Iris pigment epithelial cell (primary cell): Measurements from ENCODE around the gene HPS5.

Source experiments
- DNase-seq: peaks from one replicate; pipeline ENCODE4 v3.0.0-alpha.2; 2011; ENCODE audit warnings: low read depth

Gene HPS5

DNA sequence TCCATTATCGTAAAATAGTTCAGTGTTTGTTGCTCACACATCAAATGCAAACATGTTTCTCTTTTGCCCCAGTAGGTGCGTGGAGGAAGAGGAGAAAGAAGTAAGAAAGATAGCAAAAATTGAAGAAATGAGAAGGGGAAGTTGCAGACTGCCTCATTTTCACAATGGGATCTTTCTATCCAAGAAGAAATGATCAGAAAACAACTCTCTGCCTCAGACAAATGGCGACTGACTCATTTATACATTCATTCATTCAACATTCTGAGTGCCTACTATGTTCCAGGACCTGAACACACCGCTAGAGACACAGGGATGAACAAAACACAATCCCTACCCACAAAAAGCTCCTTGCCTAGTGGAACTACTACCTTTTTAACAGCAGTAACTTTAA is 367 bp downstream of the HPS5 start:
- DNase-seq = peak; percentile 8

DNA sequence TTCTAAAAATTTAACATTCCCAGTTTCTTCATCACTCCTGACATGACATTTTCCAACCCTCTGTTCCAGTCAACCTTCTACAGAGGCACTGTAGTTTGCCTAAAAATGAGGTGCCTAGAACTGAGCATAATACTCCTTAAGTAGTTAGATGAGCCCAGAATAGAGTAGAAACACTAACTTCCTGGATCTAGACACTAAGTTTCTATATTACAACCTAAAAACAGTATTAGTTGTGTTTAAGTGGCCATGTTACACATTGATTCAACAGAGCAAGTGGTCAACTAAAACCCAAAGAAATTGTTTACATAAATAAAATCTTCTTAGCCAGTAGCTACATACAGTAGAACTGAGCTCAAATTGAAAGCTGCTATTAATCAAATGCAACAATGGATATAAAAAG is 1.3 kb downstream of the HPS5 start:
- no peak for DNase-seq

DNA sequence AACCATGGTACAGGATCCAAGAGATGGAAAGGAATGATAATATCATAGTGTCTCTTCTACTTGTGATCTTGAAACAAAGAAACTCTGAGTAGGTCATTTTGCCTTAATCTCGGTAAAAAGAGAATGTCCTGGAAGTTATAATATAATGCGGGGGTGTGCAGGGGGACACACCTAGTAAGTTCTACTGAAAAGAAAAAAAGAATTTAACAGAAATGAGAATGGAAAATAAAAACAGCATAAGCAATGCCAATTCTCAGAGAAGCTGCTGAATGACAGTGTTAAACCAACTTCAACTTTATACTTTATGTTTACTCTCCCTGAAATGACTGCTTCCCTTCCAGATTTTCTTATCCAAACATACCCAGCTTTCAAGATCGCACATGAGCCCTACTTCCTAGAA is 2.0 kb downstream of the HPS5 start:
- DNase-seq = no peak

DNA sequence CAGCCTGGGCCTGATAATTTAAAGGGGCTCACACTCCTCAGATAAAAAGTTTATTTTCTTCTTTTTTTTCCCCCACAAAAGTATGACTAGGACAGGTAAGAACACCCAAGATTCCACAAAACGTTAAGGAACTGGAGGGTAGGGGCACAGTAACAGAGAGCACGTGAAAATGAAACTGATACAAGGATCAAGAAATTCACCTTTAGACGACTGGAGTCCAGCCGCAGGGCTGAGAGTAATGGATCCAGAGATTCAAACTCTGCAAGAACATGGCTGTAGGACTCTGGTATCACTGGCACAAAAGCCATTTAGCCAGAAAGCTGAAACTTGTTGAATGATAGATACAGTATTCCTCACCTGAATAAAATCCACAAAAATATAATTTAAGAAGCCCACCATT is 4.4 kb downstream of the HPS5 start:
- no peak for DNase-seq

DNA sequence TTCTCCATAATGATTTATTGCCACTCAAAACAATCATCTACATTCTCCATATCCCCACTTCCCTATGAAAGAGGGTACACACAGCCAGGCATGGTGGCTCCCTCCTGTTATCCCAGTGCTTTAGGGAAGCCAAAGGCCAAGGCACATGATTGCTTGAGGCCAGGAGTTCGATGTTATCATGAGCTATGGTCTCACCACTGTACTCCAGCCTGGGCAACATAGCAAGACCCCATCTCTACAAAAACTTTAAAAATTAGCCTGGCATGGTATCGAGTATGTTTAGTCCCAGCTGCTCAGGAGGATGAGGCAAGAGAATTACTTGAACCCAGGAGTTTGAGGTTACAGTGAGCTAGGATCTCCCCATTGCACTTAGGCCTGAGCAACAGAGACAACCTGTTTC is 6.0 kb downstream of the HPS5 start:
- no peak for DNase-seq

DNA sequence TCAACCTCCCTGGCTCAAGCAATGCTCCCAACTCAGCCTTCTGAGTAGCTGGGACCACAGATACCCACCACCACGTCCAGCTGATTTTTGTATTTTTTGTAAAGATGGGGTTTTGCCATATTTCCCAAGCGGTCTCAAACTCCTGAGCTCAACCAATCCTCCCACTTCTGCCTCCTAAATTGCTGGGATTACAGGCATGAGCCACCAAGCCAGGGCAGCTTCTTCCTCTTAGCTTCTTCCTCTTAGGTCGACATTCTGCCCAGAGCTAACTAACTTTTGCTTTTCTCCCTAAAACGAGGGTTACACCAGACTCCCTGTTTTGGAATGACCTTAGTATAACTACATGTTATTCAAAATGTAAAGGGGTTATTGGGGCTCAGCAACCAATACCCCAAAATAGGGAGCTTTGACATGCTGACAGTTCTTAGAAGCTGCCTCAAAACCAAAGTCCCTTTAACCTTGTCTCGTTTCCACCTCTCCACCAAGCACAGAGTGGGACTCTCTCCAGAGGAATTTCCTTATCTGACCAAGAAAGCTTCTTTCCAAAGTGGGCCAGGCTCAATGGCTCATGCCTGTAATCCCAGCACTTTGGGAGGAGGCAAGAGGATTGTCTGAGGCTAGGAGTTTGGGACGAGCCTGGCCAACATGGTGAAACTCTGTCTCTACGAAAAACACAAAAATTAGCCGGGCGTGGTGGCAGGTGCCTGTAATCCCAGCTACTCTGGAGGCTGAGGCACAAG is 7.0 kb downstream of the HPS5 start:
- peak; percentile 12 for DNase-seq

DNA sequence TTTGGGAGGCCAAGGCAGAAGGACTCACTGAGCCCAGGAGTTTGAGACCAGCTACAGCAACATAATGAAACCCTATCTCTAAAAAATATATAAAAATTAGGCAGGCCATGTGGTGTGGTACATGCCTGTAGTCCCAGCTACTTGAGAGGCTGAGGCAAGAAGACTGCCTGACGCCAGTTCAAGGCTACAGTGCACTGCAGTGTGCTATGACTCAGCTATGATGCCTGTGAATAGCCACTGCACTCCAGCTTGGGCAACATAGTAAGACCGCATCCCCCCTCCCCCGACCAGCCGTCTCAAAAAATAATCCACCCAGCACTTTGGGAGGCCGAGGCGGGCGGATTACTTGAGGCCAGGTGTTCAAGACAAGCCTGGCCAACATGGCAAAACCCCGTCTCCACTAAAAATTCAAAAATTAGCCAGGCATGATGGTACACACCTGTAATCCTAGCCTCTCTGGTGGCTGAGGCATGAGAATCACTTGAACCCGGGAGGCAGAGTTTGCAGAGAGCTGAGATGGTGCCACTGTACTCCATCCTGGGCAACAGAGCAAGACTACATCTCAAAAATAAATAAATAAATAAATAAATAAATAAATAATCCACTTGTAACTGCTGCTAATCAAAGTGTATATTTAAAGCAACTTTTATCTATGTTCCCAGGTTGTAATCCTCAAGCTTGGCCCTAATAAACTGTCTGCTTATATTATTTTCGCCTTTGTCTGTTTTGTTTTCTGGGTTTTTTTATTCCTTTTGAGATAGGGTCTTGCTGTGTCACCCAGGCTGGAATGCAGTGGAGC is 7.8 kb downstream of the HPS5 start:
- DNase-seq = peak; percentile 89

DNA sequence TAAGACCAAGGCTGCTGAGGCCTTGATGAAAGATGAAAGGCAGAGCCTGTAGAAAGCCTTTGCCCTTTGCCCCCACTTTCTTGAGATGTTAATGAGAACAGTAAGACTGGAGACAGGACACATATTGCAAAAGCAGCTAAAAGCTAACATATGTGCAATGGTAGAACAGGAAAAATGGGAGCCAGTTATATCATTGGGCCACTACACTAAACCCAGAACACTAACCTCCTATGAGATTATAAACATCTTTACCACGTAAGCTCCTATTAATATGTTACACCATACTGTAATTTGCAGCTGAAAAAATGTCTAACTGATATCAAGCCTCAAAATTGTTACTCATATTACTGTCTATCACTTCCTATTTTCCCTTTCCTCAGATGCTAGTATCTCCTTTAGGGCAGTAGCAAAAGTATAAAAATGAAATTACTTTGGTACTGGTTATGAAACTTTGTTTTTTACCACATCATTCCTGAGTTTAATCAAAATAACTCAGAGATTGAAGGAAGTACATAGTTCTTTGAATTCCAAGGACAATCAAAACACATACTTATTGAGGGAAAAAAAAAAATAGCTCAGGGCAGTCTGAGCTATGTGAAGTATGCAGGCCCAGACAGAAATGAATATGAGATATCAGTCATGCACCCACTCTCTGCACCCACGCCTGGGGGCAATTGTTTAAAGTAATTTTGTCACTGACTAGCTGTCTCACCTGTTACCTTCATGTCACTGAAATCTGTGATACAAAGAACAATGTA is 9.1 kb downstream of the HPS5 start:
- DNase-seq = peak; percentile 86

DNA sequence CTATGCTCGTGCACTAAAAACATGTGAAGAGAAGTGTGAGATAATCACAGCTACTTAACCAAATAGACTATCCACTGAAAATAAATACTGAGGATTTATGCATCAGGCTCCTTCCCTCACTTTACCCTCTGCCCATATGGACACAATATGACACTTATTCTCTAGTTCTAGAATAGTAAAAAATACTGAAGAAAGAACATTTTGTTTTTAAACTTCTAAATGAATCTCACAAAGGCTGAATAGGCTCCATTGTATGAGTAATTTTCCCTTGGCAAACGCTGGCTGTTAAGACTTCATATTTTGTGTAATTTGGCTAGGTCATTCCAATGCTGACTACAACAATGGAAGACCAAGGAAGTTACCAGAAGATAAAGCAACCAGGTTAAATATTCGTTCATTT is 9.9 kb downstream of the HPS5 start:
- DNase-seq = peak; percentile 63

DNA sequence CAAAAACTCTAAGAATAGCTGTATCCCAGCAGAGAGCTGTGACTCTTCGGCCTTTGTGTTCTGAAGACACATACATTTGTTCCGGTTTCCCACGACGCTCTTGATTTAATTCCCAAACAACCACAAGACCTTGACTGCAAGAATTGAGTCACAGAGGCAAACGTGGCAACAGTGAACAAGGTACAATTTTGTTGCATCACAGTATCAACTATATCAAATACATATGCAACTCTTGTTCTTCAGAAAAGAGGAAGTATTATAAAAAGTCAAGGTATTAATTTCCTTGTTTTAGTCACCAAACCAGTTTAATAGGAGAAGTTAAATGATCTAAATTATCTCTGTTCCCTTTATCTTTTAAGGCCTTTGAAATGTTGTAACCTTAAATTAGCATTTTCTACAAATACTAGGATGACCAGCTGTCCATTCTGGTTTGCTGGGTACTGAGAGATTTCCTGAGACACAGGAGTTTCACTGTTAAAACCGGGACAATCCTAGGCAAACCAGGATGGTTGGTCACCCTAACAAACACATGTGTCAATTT is 11.1 kb downstream of the HPS5 start:
- DNase-seq = peak; percentile 98

DNA sequence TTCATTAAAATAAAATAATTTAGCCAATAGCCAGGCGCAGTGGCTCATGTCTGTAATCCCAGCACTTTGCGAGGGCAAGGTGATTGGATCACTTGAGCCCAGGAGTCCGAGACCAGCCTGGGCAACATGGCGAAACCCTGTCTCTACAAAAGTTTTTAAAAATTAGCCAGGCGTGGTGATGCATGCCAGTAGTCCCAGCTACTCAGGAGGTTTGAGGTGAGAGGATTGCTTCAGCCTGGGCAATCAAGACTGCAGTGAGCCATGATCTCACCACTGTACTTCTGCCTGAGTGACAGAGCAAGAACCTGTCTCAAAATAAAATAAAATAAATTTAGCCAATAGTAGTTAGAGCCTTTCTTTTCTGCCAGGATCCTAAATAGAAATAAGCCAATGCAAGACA is 12.2 kb downstream of the HPS5 start:
- DNase-seq = peak; percentile 47

DNA sequence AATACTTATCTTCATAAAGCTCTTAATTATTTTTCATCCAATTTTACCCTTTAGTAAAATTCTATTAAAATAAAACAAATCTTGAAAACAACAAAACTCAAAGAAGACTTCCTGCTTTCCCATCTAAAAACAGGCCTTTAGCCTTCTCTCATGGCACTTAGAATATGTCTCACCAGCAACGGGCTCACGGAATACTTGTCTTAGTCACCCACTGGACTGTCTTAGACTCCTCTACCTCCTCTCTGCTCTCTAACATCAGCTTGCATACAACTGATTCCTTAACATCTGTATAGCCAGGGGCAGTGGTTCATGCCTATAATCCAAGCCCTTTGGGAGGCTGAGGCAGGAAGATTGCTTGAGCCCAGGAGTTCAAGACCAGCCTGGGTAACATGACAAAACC is 13.7 kb downstream of the HPS5 start:
- DNase-seq = no peak

DNA sequence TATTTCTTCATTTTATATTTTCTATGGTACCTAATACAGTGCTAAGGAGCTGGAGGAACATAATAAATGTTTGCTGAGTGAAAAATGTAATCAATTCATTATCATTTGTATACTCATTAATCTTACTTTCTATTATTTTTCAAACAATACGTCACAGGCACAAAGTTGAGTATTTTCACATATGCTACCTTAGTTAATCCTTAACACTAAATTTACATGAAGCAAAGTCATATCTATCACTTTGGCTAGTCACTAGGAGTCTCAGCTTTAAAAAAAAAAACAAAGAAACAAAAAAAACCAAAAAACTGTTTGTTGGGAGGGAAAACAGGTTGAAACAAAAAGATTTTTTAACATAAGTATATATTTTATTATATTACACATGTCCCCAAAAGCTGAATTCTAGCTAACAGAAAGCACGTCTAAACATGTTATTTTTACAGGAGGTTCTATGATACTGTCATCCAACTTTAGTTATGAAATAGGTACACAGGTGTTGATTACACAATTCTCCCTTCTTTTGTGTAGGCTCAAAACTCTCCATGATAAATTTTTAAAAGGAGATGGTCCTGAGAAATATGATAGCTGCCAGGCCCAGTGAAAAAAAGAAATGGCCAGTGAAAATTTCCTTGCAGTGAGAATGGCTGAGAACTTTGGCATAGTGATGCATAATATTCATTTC is 14.3 kb downstream of the HPS5 start:
- DNase-seq = no peak

DNA sequence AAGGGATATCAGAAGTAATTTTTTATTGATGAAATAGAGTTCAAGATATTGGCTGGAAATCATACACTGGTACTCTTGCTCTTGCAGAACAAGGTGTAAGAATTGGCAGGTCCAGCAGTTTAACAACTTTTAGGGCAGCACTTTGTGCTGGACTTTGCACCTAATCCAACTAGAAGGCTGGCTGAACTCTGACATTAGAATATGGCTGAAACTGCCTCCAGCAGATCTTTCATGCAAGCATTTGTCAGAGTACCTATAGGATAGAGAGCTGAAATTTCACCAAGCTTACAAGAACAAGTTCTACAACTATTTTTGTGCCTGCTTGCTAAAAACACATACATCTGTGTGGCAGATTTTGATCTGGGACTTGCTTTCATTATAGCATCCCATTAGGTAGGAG is 17.2 kb downstream of the HPS5 start:
- DNase-seq = no peak

DNA sequence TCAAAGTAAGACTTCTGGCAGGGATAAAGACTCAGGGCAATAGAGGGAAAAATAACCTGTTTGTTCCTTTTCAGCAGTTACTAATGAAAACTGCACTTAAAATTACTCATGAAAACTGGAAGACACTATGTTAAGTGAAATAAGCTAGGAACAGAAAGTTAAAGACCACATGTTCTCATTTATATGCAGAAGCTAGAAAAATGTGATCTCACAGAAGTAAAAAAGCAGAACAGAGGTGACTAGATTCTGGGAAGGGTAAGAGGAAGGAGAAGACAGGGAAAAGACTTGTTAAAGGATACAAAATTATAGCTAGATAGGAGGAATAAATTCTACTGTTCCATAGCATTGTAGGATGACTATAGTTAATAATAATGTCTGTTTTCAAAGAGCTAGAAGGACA is 22.2 kb downstream of the HPS5 start:
- DNase-seq = no peak

DNA sequence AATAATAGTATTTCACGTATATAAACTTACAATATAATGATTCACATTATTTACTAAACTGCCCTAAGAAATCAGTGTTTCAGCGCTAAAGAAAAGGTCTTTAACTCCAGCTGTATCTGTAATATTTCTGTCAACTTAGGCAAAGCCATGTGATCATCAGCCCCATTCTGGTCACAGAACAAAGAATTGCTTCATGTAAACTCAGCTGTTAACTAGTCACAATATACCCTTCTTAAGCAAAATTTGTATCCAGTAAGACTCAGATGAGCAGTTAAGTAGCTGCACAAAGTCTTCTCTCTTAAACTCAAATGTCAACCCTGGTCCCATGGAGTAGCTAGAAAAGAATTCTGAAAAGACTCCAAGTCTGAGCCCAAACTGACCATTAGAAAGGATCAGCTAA is 26.6 kb downstream of the HPS5 start:
- DNase-seq = no peak

DNA sequence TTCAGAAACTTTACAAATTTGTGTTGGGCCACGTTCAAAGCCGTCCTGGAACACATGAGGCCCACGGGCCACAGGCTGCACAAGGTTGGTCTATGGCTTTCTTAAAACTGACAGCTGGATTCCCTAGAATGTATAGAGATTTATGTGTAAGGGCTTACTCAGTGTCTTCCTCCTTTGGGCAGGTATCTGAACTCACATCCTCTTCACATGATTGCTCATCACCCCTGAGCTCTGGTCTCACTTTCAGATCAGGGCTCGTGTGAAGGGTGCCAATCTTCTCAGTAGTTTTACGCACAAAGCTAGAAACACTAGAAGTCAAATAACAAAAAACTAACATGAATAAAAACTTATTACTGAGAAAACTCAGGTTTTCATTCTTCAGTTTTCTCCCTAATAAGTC is 27.1 kb downstream of the HPS5 start:
- no peak for DNase-seq

DNA sequence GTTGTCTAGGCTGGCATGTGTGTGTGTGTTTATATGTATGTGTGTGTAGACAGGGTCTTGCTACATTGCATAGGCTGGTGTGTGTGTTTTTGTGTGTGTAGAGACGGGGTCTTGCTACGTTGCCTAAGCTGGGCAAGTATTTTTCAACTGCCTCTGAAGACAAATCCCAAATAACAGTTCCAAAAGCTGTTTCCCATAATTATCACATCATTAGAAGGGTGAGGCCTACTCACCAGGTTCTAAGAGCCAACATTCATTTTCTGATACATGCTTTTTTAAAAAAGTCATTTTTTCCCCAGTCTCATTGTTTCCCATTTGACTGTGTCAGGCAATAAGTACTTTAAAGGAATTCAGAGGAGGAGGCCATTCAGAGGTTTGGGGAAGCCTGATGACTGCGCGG is 33.0 kb downstream of the HPS5 start:
- DNase-seq = no peak

DNA sequence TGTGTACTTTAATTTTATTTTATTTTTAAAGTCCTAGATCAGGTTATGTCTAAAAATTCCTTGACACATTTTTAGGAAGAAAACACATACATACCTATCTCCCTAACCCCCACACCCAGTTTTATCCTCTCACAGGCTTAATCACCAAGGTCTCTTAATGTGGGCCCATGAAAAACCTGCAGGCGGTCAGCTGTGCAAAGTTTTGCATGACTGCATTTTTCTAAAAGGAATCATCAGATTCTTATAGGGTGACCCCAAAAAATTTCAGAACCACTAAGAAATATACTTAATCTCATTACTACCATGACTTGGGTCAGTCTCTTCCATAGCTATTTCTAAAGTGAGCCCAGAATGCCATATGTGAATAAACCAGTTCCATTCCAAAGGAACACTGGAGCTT is 36.1 kb downstream of the HPS5 start:
- DNase-seq = no peak

DNA sequence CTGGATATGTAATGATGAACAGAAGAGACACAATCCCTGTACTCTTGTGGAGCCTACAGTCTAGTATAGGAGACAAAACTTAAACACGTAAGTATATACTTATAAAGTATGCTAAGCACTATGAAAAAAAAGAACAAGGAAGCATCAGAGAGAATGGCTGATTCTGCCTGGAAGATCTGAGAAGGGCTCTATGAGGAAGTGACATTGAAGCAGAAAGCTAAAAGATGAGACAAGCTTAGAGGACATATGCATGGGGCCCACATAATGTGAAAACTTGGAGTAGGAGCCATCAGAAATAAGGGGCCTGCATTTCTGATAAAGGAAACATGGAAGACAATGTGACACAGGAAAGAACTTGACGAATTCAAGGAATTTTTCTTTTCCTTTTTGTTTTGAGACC is 39.3 kb downstream of the HPS5 start:
- no peak for DNase-seq

DNA sequence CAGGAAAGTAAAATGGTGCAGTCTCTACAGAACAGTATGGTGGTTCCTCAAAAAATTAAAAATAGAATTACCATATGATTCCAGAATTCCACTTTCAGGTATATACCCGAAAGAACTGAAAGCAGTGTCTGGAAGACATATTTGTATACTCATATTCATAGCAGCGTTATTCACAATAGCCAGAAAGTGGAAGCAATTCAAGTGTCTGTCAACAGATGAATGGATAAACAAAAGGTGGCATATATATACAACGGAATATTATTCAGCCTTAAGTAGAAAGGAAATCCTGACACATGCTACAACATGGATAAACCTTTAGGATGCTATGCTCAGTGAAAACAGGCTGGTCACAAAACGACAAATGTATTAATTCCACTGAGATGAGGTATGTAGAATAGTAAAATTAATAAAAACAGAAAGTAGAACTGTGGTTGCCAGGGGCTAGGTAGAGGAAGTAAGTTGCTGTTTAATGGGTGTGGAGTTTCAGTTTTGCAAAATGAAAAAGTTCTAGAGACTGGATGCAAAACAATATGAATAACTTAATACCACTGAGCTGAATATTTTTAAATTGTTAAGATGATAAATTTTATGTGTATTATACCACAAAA is 41.4 kb downstream of the HPS5 start:
- DNase-seq = no peak
